IMR-90 (cell line): Measurements from ENCODE around the gene PRRX1. TPM values are rescaled to one million over a fixed set of nuclear protein-coding genes. Genes with fewer than 3 reads are reported as not detected.

Experiments
- ATAC-seq: fragments of 200-7000 bp; cut with Tn5 transposase; 2 replicates; pipeline ENCODE4 v1.9.1; 2020; ENCODE audit warnings: low read depth, mild to moderate bottlenecking, moderate library complexity
- BruUV-seq: library from RNA; stranded (reverse); fragments of 400-500 nt; replicated peaks from 2 replicates; lab custom pipeline; 2021; lab: Mats Ljungman, UMichigan
- CTCF ChIA-PET: fragments of 300-600 bp; formaldehyde crosslinking; extraction: SDS; loops from one replicate; lab custom pipeline; 2021; ENCODE audit warnings: antibody characterized with exemption; lab: Yijun Ruan, JAX
- POLR2A ChIA-PET: fragments of 300-600 bp; sonication (Branson Sonifier 250); formaldehyde crosslinking; loops from one replicate; lab custom pipeline; 2022; ENCODE audit warnings: antibody characterized with exemption; ENCODE audit not compliant: unreplicated experiment; lab: Charles Lee
- DNase-seq: peaks from one replicate; pipeline ENCODE4 v3.0.0; 2013
- H2AFZ ChIP-seq: replicated peaks from 2 replicates; pipeline ENCODE3; 2013; ENCODE audit warnings: low read length, mild to moderate bottlenecking; ENCODE audit not compliant: poor library complexity
- H2AK5ac ChIP-seq: 2 replicates; pipeline ENCODE4 v1.6.1; 2013; ENCODE audit warnings: low read depth, low read length, inconsistent platforms
- H2AK9ac ChIP-seq: replicated peaks from 2 replicates; pipeline ENCODE3; 2013; ENCODE audit warnings: mild to moderate bottlenecking, low read depth, low read length, moderate library complexity; ENCODE audit not compliant: poor library complexity
- H2BK120ac ChIP-seq: 2 replicates; pipeline ENCODE4 v1.6.1; 2013; ENCODE audit warnings: low read depth, low read length, inconsistent platforms
- H2BK15ac ChIP-seq: 3 replicates; pipeline ENCODE4 v1.6.1; 2013; ENCODE audit warnings: low read depth, low read length, inconsistent platforms
- H2BK20ac ChIP-seq: 2 replicates; pipeline ENCODE4 v1.6.1; 2013; ENCODE audit warnings: low read depth, mild to moderate bottlenecking, inconsistent platforms, low read length, moderate library complexity
- H2BK5ac ChIP-seq: 2 replicates; pipeline ENCODE4 v1.6.1; 2013; ENCODE audit warnings: mild to moderate bottlenecking, low read depth, low read length, inconsistent platforms; ENCODE audit not compliant: poor library complexity, severe bottlenecking
- H3K14ac ChIP-seq: replicated peaks from 2 replicates; pipeline ENCODE4 v1.6.1; 2013; ENCODE audit warnings: low read depth, low read length, inconsistent platforms
- H3K18ac ChIP-seq: 2 replicates; pipeline ENCODE4 v1.6.1; 2013; ENCODE audit warnings: low read depth, low read length, control low read depth
- H3K23ac ChIP-seq: 2 replicates; pipeline ENCODE4 v1.6.1; 2013; ENCODE audit warnings: low read depth, low read length, inconsistent platforms
- H3K27ac ChIP-seq: 2 replicates; pipeline ENCODE4 v1.5.1; 2013; ENCODE audit warnings: mild to moderate bottlenecking, control low read depth, low read length; ENCODE audit not compliant: insufficient read depth
- H3K27me3 ChIP-seq: 2 replicates; pipeline ENCODE4 v1.6.1; 2013; ENCODE audit warnings: low read length; ENCODE audit not compliant: control insufficient read depth, insufficient read depth
- H3K36me3 ChIP-seq: 2 replicates; pipeline ENCODE4 v1.6.1; 2013; ENCODE audit warnings: low read length, mixed read lengths; ENCODE audit not compliant: control insufficient read depth, insufficient read depth
- H3K4ac ChIP-seq: 2 replicates; pipeline ENCODE4 v1.6.1; 2013; ENCODE audit warnings: low read depth, low read length, inconsistent platforms
- H3K4me1 ChIP-seq: 2 replicates; pipeline ENCODE4 v1.6.1; 2013; ENCODE audit warnings: low read length, mixed read lengths; ENCODE audit not compliant: control insufficient read depth, insufficient read depth
- H3K4me2 ChIP-seq: 2 replicates; pipeline ENCODE4 v1.6.1; 2013; ENCODE audit warnings: low read depth, mild to moderate bottlenecking, control low read depth, low read length, moderate library complexity
- H3K4me3 ChIP-seq: 2 replicates; pipeline ENCODE4 v1.5.1; 2013; ENCODE audit warnings: low read depth, mild to moderate bottlenecking, control low read depth, low read length, moderate library complexity; ENCODE audit not compliant: insufficient read depth
- H3K56ac ChIP-seq: 2 replicates; pipeline ENCODE4 v1.6.1; 2013; ENCODE audit warnings: low read length, inconsistent platforms; ENCODE audit not compliant: insufficient read depth; ENCODE audit errors: extremely low read depth
- H3K79me1 ChIP-seq, 2 experiments: 2 replicates each; pipeline ENCODE4 v1.6.1; 2013; ENCODE audit warnings: low read length in 2 of 2, inconsistent platforms in 1 of 2, low read depth in 1 of 2
- H3K9ac ChIP-seq: 2 replicates; pipeline ENCODE4 v1.6.1; 2013; ENCODE audit warnings: low read depth, low read length, control low read depth
- H3K9me1 ChIP-seq: 2 replicates; pipeline ENCODE4 v1.6.1; 2013; ENCODE audit warnings: low read length, inconsistent platforms; ENCODE audit not compliant: insufficient read depth
- H3K9me3 ChIP-seq: 2 replicates; pipeline ENCODE4 v1.6.1; 2013; ENCODE audit warnings: low read length; ENCODE audit not compliant: control insufficient read depth, insufficient read depth
- H4K20me1 ChIP-seq: 2 replicates; pipeline ENCODE4 v1.6.1; 2013; ENCODE audit warnings: low read length, inconsistent platforms; ENCODE audit not compliant: insufficient read depth
- H4K5ac ChIP-seq: 2 replicates; pipeline ENCODE4 v1.6.1; 2013; ENCODE audit warnings: mild to moderate bottlenecking, low read depth, low read length, control low read depth
- H4K8ac ChIP-seq, 2 experiments: 2 replicates each; pipeline ENCODE4 v1.6.1; 2013; ENCODE audit warnings: low read depth in 2 of 2, low read length in 2 of 2, control low read depth in 1 of 2, inconsistent platforms in 1 of 2
- H4K91ac ChIP-seq: 2 replicates; pipeline ENCODE4 v1.6.1; 2013; ENCODE audit warnings: low read depth, low read length, inconsistent platforms; ENCODE audit not compliant: insufficient read depth
- CEBPB ChIP-seq: IDR thresholded peaks from 2 replicates; pipeline ENCODE4 v1.6.1; 2012; ENCODE audit warnings: low read depth, low read length, improper control_type of control experiment
- MAFK ChIP-seq: IDR thresholded peaks from 2 replicates; pipeline ENCODE4 v1.6.1; 2012; ENCODE audit warnings: low read depth, low read length, improper control_type of control experiment
- SMC3 ChIP-seq: fragments of 150-350 bp; IDR thresholded peaks from 2 replicates; pipeline ENCODE4 v1.6.1; 2016; ENCODE audit warnings: low read depth, mild to moderate bottlenecking, antibody characterized with exemption, low read length, moderate library complexity
- WGBS, 2 experiments: methylation state at CpG; one replicate each; pipeline versions ENCODE4 v1.1.5 to v1.1.7; 2013; ENCODE audit warnings: missing lambda C conversion rate in 2 of 2; ENCODE audit not compliant: insufficient read length in 1 of 2; ENCODE audit errors: extremely low coverage in 2 of 2; 5-methylcytosine and 5-hydroxymethylcytosine counted together
- dilution Hi-C: fragments of 300-500 bp; cut with HindIII; formaldehyde crosslinking; loops from one replicate; pipeline ENCODE4 v1.14.3; 2018; ENCODE audit warnings: low sequenced_read_pairs; ENCODE audit not compliant: unreplicated experiment
- in situ Hi-C: fragments of 300-500 bp; cut with MboI; formaldehyde crosslinking; loops from 3 replicates; pipeline ENCODE4 v1.14.3; 2019; ENCODE audit warnings: low sequenced_read_pairs, inconsistent platforms, mixed read lengths
- intact Hi-C: fragments of 100-400 bp; cut with micrococcal nuclease; formaldehyde crosslinking; loops from 2 replicates; pipeline ENCODE4 v1.10.0; 2022
- polyA plus RNA-seq, 3 experiments: library from polyadenylated mRNA; depleted of rRNA; stranded (reverse); fragments of >200 nt; gene quantifications; 2 replicates each; pipeline ENCODE4 v1.2.3, GENCODE V29; 2012; ENCODE audit warnings: low replicate concordance in 1 of 3
- total RNA-seq: library from RNA; depleted of rRNA; stranded (reverse); fragments of >200 nt; gene quantifications from 2 replicates; pipeline ENCODE4 v1.2.3, GENCODE V29; 2012
- TF ChIP-seq, protein P1 (sequence below): conservative IDR thresholded peaks from 2 replicates; pipeline ENCODE4 v1.5.1; 2012; ENCODE audit warnings: mild to moderate bottlenecking, low read depth, low read length, improper control_type of control experiment

PRRX1 gene
- total and polyA plus RNA-seq, 2 of the 4 experiments (the other 2 are of a cell fraction): 50.0 to 65.4 TPM

DNA sequence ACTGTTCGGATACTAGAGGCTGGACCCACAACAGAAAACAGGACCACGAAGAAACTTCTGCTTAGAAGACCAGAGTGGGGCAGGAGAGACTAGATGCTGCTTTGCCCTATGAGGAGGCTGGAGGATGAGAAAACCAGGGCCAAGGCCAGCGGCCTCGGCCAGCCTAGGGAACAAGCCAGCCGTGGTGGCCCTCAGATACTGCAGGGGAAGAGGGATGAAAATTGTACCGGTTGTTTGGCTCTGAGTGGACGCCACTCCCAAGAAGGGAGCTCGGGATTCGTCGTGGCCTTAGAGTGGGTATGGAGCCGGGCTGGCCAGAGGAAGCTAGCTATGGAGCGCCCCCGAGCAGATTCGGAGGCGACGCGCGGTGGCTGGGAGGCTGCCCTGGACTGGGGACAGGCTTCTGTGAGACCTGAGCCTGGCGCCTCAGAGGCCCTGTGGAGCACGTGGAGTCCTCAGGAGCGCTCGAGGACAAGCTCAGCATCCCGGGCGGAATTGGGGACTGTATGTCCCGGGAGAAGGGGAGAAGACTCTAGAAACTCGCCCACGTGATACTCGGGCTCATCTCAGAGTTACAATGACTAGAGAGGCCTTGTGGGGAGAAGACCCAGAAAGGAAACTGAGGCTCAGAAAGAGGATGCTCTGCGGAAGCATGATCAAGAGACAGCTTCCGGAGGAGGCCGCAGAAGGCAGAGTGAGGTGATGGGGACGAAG, 2.8 kb downstream of the PRRX1 start:
- peaks cover 11% of the 10 kb centered on the region; the same call in 1 of the 2 replicates for H3K36me3 ChIP-seq
- dilution Hi-C loops: no loop called here
- H4K20me1 ChIP-seq: no peaks in the 10 kb centered on the region
- in situ Hi-C loops: loop anchor here (10.0 to 25.0 kb wide), 3 partner anchors 132 to 729 kb away; partner anchors contain the start of gene GORAB
- H3K56ac ChIP-seq: no peak overlapping the region
- H3K4me1 ChIP-seq: peaks cover 11% of the 10 kb centered on the region
- CTCF ChIA-PET: no interaction called here
- no peak overlapping the region for H2BK20ac ChIP-seq
- no peak for DNase-seq
- H3K9me3 ChIP-seq: no peaks in the 10 kb centered on the region; the same call in 1 of the 2 replicates
- POLR2A ChIA-PET: no interaction called here
- 0 out of 2 replicates have a peak overlapping the region, but pooled peaks have one; percentile 11 for H3K14ac ChIP-seq
- H3K27me3 ChIP-seq: no peaks in the 10 kb centered on the region
- H3K9me1 ChIP-seq: no peaks in the 10 kb centered on the region
- no peak for ATAC-seq
- peak overlapping the region; percentile 7; the same call in 1 of the 2 replicates for H3K27ac ChIP-seq
- H3K23ac ChIP-seq: peak overlapping the region; percentile 53; the same call in 1 of the 2 replicates
- H2BK15ac ChIP-seq: no peak overlapping the region
- H4K5ac ChIP-seq: peak overlapping the region; percentile 34; the same call in 1 of the 2 replicates
- peak overlapping the region; percentile 26; the same call in 1 of the 2 replicates for H2AK5ac ChIP-seq
- H2BK5ac ChIP-seq: no peak overlapping the region
- no peak overlapping the region for H3K4me3 ChIP-seq
- H4K8ac ChIP-seq: peak overlapping the region; percentile 15 to 39; a peak in 3 of 4 replicates
- peak overlapping the region; percentile 29 for H2AK9ac ChIP-seq
- peak overlapping the region; percentile 54; the same call in 1 of the 2 replicates for H3K4ac ChIP-seq
- no peak overlapping the region for H3K9ac ChIP-seq
- intact Hi-C loops: loop anchor here (10.0 kb wide), 2 partner anchors 252 to 558 kb away; no protein-coding TSS in a partner anchor
- no TSS peak for BruUV-seq
- H3K4me2 ChIP-seq: peak overlapping the region; percentile 32
- peak overlapping the region; percentile 23 for H2AFZ ChIP-seq
- peaks cover 23 to 60% of the 10 kb centered on the region in 2 experiments for H3K79me1 ChIP-seq
- TF ChIP-seq SMC3 (no peak), MAFK (no peak), CEBPB (no peak)
- TF ChIP-seq, protein P1, sequence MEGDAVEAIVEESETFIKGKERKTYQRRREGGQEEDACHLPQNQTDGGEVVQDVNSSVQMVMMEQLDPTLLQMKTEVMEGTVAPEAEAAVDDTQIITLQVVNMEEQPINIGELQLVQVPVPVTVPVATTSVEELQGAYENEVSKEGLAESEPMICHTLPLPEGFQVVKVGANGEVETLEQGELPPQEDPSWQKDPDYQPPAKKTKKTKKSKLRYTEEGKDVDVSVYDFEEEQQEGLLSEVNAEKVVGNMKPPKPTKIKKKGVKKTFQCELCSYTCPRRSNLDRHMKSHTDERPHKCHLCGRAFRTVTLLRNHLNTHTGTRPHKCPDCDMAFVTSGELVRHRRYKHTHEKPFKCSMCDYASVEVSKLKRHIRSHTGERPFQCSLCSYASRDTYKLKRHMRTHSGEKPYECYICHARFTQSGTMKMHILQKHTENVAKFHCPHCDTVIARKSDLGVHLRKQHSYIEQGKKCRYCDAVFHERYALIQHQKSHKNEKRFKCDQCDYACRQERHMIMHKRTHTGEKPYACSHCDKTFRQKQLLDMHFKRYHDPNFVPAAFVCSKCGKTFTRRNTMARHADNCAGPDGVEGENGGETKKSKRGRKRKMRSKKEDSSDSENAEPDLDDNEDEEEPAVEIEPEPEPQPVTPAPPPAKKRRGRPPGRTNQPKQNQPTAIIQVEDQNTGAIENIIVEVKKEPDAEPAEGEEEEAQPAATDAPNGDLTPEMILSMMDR: no peak
- peak overlapping the region; percentile 9; the same call in 1 of the 2 replicates for H2BK120ac ChIP-seq
- H4K91ac ChIP-seq: 0 out of 2 replicates have a peak overlapping the region, but pooled peaks have one; percentile 18
- no peak overlapping the region for H3K18ac ChIP-seq
- WGBS, 2 experiments: 66% methylated on average over 14 of the region's 32 CpGs; no CpG with 5 or more reads in 1 of the 2 experiments
